Osteoblast (primary cell): ENCODE measurements around the gene JARID2. TPM values are rescaled to one million over a fixed set of nuclear protein-coding genes. Genes with fewer than 3 reads are reported as not detected.
A peak's percentile ranks its signal among the peaks of the same experiment; 100 is the strongest.

Experiments used
- DNase-seq: peaks from one replicate; pipeline ENCODE4 v3.0.0; 2011; ENCODE audit warnings: low spot score, mixed read lengths; ENCODE audit not compliant: insufficient read length; ENCODE audit errors: missing footprints
- H2AFZ ChIP-seq: 2 replicates; pipeline ENCODE4 v1.6.0; 2011; ENCODE audit warnings: mild to moderate bottlenecking, low read length
- H3K27ac ChIP-seq: 2 replicates; pipeline ENCODE4 v1.5.1; 2011; ENCODE audit warnings: mild to moderate bottlenecking, low read depth, low read length, moderate library complexity
- H3K27me3 ChIP-seq: 2 replicates; pipeline ENCODE4 v1.6.0; 2012; ENCODE audit warnings: mild to moderate bottlenecking, control low read depth, inconsistent platforms, low read length, moderate library complexity; ENCODE audit not compliant: insufficient read depth
- H3K36me3 ChIP-seq: 2 replicates; pipeline ENCODE4 v1.5.1; 2011; ENCODE audit warnings: mild to moderate bottlenecking, low read length, control low read depth, moderate library complexity; ENCODE audit not compliant: insufficient read depth
- H3K4me1 ChIP-seq: 2 replicates; pipeline ENCODE4 v1.5.1; 2011; ENCODE audit warnings: mild to moderate bottlenecking, low read length, control low read depth, moderate library complexity; ENCODE audit not compliant: insufficient read depth
- H3K4me2 ChIP-seq: 2 replicates; pipeline ENCODE4 v1.6.0; 2011; ENCODE audit warnings: mild to moderate bottlenecking, low read length; ENCODE audit not compliant: insufficient read depth
- H3K4me3 ChIP-seq: fragments of 200-600 bp; sonication (generic); 3 replicates; pipeline ENCODE4 v1.5.1; 2012; ENCODE audit warnings: mild to moderate bottlenecking, low read length, inconsistent platforms; ENCODE audit not compliant: insufficient read depth
- H3K79me2 ChIP-seq: 2 replicates; pipeline ENCODE4 v1.6.0; 2012; ENCODE audit warnings: mild to moderate bottlenecking, low read length, control low read depth, inconsistent platforms; ENCODE audit not compliant: insufficient read depth
- H3K9me3 ChIP-seq: 2 replicates; pipeline ENCODE4 v1.5.1; 2011; ENCODE audit warnings: low read depth, low read length, control low read depth
- H4K20me1 ChIP-seq: 2 replicates; pipeline ENCODE4 v1.6.0; 2012; ENCODE audit warnings: mild to moderate bottlenecking, low read length, control low read depth; ENCODE audit not compliant: insufficient read depth
- CTCF ChIP-seq: IDR thresholded peaks from 2 replicates; pipeline ENCODE4 v1.5.1; 2011; ENCODE audit warnings: mild to moderate bottlenecking, low read depth, low read length, moderate library complexity; ENCODE audit errors: extremely low read depth
- total RNA-seq: library from RNA; depleted of rRNA; stranded (reverse); fragments of >200 nt; gene quantifications from 2 replicates; pipeline ENCODE4 v1.2.3, GENCODE V29; 2012

JARID2 gene
- total RNA-seq, 1 donor: 10.5 TPM

- no peak for TF ChIP-seq CTCF
- no peaks in the 10 kb centered on the region for H3K27me3 ChIP-seq
Observed at GRCh38 chr6:15361197-15361596, 115.3 kb downstream of the JARID2 start.

GRCh38 chr6:15362274-15363160 lies 116.6 kb downstream of the JARID2 start:
- Histone ChIP-seq H3K27me3 (no peaks in the 10 kb centered on the region), H2AFZ (no peak overlapping the region), H4K20me1 (peaks cover 16% of the 10 kb centered on the region), H3K4me3 (no peak overlapping the region), H3K4me2 (no peak overlapping the region), H3K79me2 (peaks cover 77% of the 10 kb centered on the region), H3K27ac (no peak overlapping the region), H3K9me3 (no peaks in the 10 kb centered on the region), H3K36me3 (no peaks in the 10 kb centered on the region), H3K4me1 (peaks cover 21% of the 10 kb centered on the region)
- no peak for DNase-seq
- TF ChIP-seq CTCF: no peak

More at GRCh38 chr6:15361197-15361596, 115.3 kb downstream of the JARID2 start:
- Histone ChIP-seq H3K4me2 (no peak overlapping the region), H3K36me3 (no peaks in the 10 kb centered on the region), H2AFZ (no peak overlapping the region), H3K4me1 (peaks cover 21% of the 10 kb centered on the region), H3K9me3 (no peaks in the 10 kb centered on the region), H3K4me3 (no peak overlapping the region), H3K27ac (no peak overlapping the region), H4K20me1 (peaks cover 16% of the 10 kb centered on the region), H3K79me2 (peaks cover 76% of the 10 kb centered on the region)
- no peak for DNase-seq

- Histone ChIP-seq H3K9me3 (no peaks in the 10 kb centered on the region), H3K4me3 (no peak overlapping the region), H3K27me3 (no peaks in the 10 kb centered on the region), H3K4me1 (peaks cover 21% of the 10 kb centered on the region), H2AFZ (no peak overlapping the region), H3K27ac (no peak overlapping the region), H3K4me2 (no peak overlapping the region), H4K20me1 (peaks cover 18% of the 10 kb centered on the region), H3K79me2 (peaks cover 76% of the 10 kb centered on the region), H3K36me3 (no peaks in the 10 kb centered on the region)
- no peak for TF ChIP-seq CTCF
- DNase-seq: no peak
Observed at GRCh38 chr6:15363164-15363522, 117.3 kb downstream of the JARID2 start.

GRCh38 chr6:15363523-15364400 lies 117.9 kb downstream of the JARID2 start:
- Histone ChIP-seq H2AFZ (no peak overlapping the region), H3K4me1 (peaks cover 18% of the 10 kb centered on the region), H3K79me2 (peaks cover 74% of the 10 kb centered on the region), H3K4me3 (no peak overlapping the region), H3K4me2 (no peak overlapping the region), H3K27ac (peak overlapping the region; percentile 5), H3K36me3 (no peaks in the 10 kb centered on the region), H4K20me1 (peaks cover 19% of the 10 kb centered on the region), H3K27me3 (no peaks in the 10 kb centered on the region), H3K9me3 (no peaks in the 10 kb centered on the region)
- DNase-seq: no peak
- no peak for TF ChIP-seq CTCF
